ENCODE data around the gene AFF3. TPM values are rescaled to one million over a fixed set of nuclear protein-coding genes. Genes with fewer than 3 reads are reported as not detected.

AFF3 gene
- total and polyA plus RNA-seq, 2 of the 8 experiments (the other 6 are each of a cell fraction or from before 2014, with no cell fraction given) = 0.27 to 3.0 TPM

- POLR2A ChIA-PET (ENCODE audit: partially characterized antibody) = interaction anchor here (0.5 kb wide), 1 partner anchor 114 kb away, joined by 3 read pairs; no protein-coding TSS in a partner anchor
- no peak for FAIRE-seq
- 72% methylated on average over 4 of the region's 4 CpGs; no CpG with 5 or more reads in 1 of the 2 experiments for WGBS, 2 experiments (ENCODE audit: extremely low coverage in 1 of 2, insufficient coverage in 1 of 2, insufficient read length in 1 of 2, insufficient replicate concordance in 2 of 2, low coverage in 1 of 2, low lambda C conversion rate in 2 of 2, missing lambda C conversion rate in 1 of 2)
- no peak for TF ChIP-seq POLR2AphosphoS5 (IDR thresholded peaks at IDR 0.05; ENCODE audit: low read depth, low read length)
- no peak for TF ChIP-seq RFX5 (IDR thresholded peaks at IDR 0.05; ENCODE audit: borderline replicate concordance, low read depth, low read length)
- no peak for TF ChIP-seq SRF (IDR thresholded peaks at IDR 0.05; ENCODE audit: low read depth, low read length)
- no peak for TF ChIP-seq GTF2F1 (IDR thresholded peaks at IDR 0.05; ENCODE audit: borderline replicate concordance, low read depth, low read length)
- no peak for TF ChIP-seq KDM1A (IDR thresholded peaks at IDR 0.05; ENCODE audit: borderline replicate concordance, low read length)
- TF ChIP-seq SIX5 (IDR thresholded peaks at IDR 0.05; ENCODE audit: low read depth, low read length) = no peak
- TF ChIP-seq CHD2 (IDR thresholded peaks at IDR 0.05; ENCODE audit: low read length) = no peak
- no peak for TF ChIP-seq ATF2 (IDR thresholded peaks at IDR 0.05; ENCODE audit: low read length)
- TF ChIP-seq ASH2L (IDR thresholded peaks at IDR 0.05; ENCODE audit: low read length) = no peak
- no peak for TF ChIP-seq CREB1 (IDR thresholded peaks at IDR 0.05)
- TF ChIP-seq ATF3 (IDR thresholded peaks at IDR 0.05; ENCODE audit: insufficient read depth, low read depth, low read length) = no peak
- TF ChIP-seq TBP (IDR thresholded peaks at IDR 0.05; ENCODE audit: low read depth, low read length) = no peak
- TF ChIP-seq SP1 (IDR thresholded peaks at IDR 0.05; ENCODE audit: low read depth, low read length) = no peak
- TF ChIP-seq SAP30 (IDR thresholded peaks at IDR 0.05; ENCODE audit: insufficient read depth, insufficient replicate concordance, low read length) = no peak
Observed at GRCh38 chr2:99728166-99728565, 414.2 kb downstream of the AFF3 start.

More at GRCh38 chr2:99728166-99728565, 414.2 kb downstream of the AFF3 start:
- no peaks in the 10 kb centered on the region for H3K9me3 ChIP-seq (ENCODE audit: insufficient read depth in 2 of 2, low read depth in 1 of 2, low read length in 1 of 2)
- H3K36me3 ChIP-seq (ENCODE audit: control insufficient read depth in 2 of 4, insufficient read depth in 4 of 4, low read length in 3 of 4) = no peaks in the 10 kb centered on the region
- no peak overlapping the region for H3K4me2 ChIP-seq (ENCODE audit: insufficient read depth in 1 of 2, low read depth in 2 of 2, low read length in 2 of 2)
- no peak for DNase-seq (ENCODE audit: low read depth in 1 of 2, low spot score in 2 of 2)
- no peak overlapping the region for H2AK5ac ChIP-seq (ENCODE audit: low read depth, low read length)
- no peak overlapping the region for H3K14ac ChIP-seq (ENCODE audit: insufficient read length)
- no peak overlapping the region for H2AFZ ChIP-seq (ENCODE audit: low read length)
- CTCF ChIA-PET (ENCODE audit: partially characterized antibody) = interaction anchor here (1.1 to 5.1 kb wide), 3 partner anchors 92 to 533 kb away, joined by 3 to 33 read pairs (median 3); no protein-coding TSS in a partner anchor
- H2BK5ac ChIP-seq (ENCODE audit: low read depth, low read length) = no peak overlapping the region
- H4K91ac ChIP-seq (replicated peaks; ENCODE audit: insufficient read length, low read length) = no peak overlapping the region
- no peaks in the 10 kb centered on the region for H3K79me2 ChIP-seq (ENCODE audit: control insufficient read depth in 1 of 2, insufficient read depth in 2 of 2, low read length in 2 of 2)
- no peak overlapping the region for H3K18ac ChIP-seq (ENCODE audit: extremely low read depth, low read length)
- H3K4me1 ChIP-seq (replicated peaks in 1 of 4; ENCODE audit: control insufficient read depth in 3 of 4, insufficient read depth in 4 of 4, low read length in 3 of 4) = no peaks in the 10 kb centered on the region
- no peak overlapping the region for H4K5ac ChIP-seq (ENCODE audit: insufficient read length, low read depth, low read length)
- no peak overlapping the region for H3K4ac ChIP-seq (replicated peaks; ENCODE audit: insufficient read length, low read depth, low read length)
- no peak overlapping the region for H3K4me3 ChIP-seq (ENCODE audit: extremely low read depth in 1 of 4, insufficient read depth in 2 of 4, low read depth in 3 of 4, low read length in 4 of 4)
- H3K79me1 ChIP-seq (ENCODE audit: low read depth, low read length) = no peaks in the 10 kb centered on the region
- no peak overlapping the region for H3K23ac ChIP-seq (ENCODE audit: insufficient read length)
- no peak overlapping the region for H2BK12ac ChIP-seq (ENCODE audit: low read depth, low read length)
- H3K56ac ChIP-seq (replicated peaks; ENCODE audit: insufficient read length, low read depth, low read length) = no peak overlapping the region
- no peaks in the 10 kb centered on the region for H3K27me3 ChIP-seq (replicated peaks in 1 of 4; ENCODE audit: control insufficient read depth in 3 of 4, extremely low read depth in 1 of 4, insufficient read depth in 3 of 4, low read length in 3 of 4)
- no peak overlapping the region for H2BK120ac ChIP-seq (replicated peaks; ENCODE audit: low read depth, low read length)
- H3K27ac ChIP-seq (ENCODE audit: low read depth, low read length) = no peak overlapping the region
- no peak overlapping the region for H2BK15ac ChIP-seq (ENCODE audit: low read length)
- H3K23me2 ChIP-seq (ENCODE audit: low read depth, low read length) = no peaks in the 10 kb centered on the region
- no peak overlapping the region for H3K9ac ChIP-seq (replicated peaks in 1 of 4; ENCODE audit: extremely low read depth in 1 of 4, low read depth in 3 of 4, low read length in 3 of 4)
- no peak overlapping the region for H2BK20ac ChIP-seq (ENCODE audit: low read length)
- no peaks in the 10 kb centered on the region for H4K20me1 ChIP-seq (replicated peaks in 1 of 2; ENCODE audit: control insufficient read depth in 1 of 2, insufficient read depth in 2 of 2, low read length in 2 of 2)
- no peak overlapping the region for H4K8ac ChIP-seq (ENCODE audit: extremely low read depth, insufficient read depth, low read length)
